22Rv1 (cell line): ENCODE results near the gene CAPN10.

ENCODE experiments used
- H3K27ac ChIP-seq: fragments of 450-650 bp; 2 replicates; pipeline ENCODE4 v1.5.1; 2017
- CTCF ChIP-seq: fragments of 450-650 bp; IDR thresholded peaks from 2 replicates; pipeline ENCODE4 v1.5.1; 2017; ENCODE audit warnings: mild to moderate bottlenecking
- ZFX ChIP-seq: fragments of 450-650 bp; IDR thresholded peaks from 2 replicates; pipeline ENCODE4 v1.6.1; 2017; ENCODE audit warnings: antibody characterized with exemption, borderline replicate concordance

Gene CAPN10

DNA sequence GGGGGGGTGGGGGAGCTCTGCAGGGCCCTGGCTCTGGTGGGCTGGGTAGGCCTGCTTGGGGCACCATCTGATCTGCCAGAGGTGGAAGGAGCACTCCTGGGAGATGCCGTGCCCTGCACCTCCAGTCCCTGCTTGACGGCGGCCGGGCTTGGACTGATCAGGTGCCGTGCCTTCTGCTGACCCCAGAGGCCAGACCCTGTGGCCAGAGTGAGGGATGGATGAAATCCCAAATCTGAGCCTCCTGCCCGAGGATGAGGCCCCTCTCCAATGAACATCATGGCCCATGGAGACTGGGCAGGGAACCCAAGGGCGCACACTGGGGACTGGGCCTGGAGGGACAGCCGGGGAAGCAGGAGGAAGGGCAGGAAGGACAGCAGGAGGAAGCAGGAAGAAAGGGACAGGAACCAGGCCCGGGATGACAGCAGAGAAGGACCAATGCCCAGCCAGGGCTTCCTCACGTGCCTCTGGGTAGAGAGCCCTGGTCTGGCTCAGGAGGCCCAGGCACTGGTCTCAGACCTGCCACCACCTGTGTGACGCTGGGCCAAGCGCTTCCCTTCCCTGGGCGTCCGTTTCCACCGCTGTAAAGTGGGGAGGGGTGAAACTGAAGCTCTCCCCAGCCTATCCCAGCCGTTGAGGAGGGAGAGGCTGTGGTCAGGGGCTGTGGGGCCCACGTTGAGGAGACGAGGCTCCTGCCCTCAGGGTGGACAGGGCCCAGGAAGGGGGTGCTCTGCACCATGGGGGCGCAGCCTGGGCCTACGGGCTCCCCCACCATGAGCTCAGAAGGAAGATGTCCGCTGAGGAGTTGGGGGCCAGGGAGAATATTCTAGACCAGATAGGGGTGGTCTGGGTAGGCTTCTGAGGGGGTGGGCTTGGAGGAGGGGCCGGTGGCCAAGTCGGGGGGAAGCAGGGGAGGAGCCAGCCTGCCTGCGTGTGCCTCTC, 37.7 kb downstream of the CAPN10 start:
- H3K27ac ChIP-seq, result 0 out of 2 replicates have a peak overlapping the region, but pooled peaks have one; percentile 18
- TF ChIP-seq CTCF, result no peak
- no peak for TF ChIP-seq ZFX

- TF ChIP-seq CTCF (no peak), ZFX (no peak)
- 0 out of 2 replicates have a peak within 1 kb of the TSS, but pooled peaks have one; percentile 18 for H3K27ac ChIP-seq
Measured at GRCh38 chr2:240624950-240625621, 38.6 kb downstream of the CAPN10 start, which contains the start of gene GPR35. Gene GPR35, plus strand, starts transcription at chr2:240625480. Its CDS starts 4,473 bp downstream, at chr2:240629953.

DNA sequence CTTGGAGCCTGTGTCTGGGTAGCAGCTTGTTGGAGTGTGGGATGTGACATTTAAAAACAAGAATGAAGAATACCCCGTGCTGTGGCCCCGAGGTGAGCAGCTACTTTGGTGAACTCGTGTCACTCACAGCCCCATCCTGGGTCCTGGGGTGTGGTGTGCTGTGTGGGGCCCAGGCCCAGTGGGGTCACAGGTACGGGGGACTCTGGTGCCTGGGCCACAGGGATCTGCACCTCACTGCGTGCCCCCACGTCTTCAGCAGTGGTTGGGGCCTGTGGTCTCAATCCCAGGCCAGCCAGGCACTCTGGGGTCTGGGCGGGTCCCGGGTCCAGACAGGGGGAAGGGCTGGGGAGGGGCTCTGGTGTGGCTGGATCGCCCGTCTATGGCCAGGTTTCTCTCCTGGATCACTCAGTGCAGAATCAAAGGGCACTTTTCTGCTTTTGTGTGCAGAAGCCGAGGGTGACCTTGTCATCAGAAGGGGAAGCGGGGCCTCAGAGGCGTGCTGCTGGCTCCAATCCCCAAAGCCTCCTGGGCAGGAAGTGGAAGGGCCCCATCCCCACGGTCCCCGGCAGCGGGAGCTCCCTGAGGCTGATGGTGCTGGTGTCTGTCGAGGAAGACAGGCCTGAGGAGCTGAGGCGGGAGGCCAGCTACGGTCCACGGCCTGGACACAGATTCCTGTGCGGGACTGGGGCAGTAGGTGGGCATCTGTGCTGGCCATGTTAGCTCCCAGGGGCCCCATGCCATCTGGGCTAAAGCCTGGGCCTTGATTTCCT, 40.2 kb downstream of the CAPN10 start:
- TF ChIP-seq ZFX, result no peak
- TF ChIP-seq CTCF, result no peak
- H3K27ac ChIP-seq, result no peak overlapping the region

DNA sequence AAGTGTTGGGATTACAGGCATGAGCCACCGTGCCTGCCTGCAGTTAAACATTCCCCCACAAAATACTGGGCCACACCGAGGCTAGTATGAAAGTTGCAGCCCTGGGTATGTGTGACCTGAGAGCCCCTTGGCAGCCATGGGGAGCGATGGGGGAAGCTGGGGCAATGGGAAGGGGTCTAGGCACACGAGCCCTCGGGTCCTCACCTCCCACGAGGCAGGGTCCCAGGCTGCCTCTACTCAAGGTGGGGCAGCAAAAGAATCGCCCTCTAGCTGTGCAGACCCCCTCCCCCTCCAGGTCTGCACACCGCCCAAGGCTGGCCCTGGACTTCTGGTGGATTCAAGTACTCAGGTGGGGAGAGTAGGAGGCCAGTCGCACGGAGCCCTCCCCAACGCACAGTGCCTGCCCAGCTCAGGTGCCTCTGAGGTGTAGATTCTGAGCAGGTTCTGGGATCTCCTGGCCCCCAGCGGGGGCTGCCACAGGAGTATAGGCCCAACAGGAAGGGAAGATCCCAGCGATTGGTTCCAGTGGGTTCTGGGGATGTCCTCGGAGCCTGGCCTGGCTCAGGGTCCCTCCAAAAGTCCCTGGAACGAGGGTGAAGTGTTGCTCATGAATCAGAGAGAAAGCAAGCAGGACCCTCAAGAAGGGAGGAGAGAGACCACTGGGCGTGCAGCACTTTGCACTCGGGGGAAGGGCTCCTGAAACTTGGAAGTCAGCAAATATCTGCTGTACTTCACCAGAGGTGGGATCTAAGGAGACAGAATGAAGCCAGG, 41.4 kb downstream of the CAPN10 start:
- no peak for TF ChIP-seq CTCF
- no peak for TF ChIP-seq ZFX
- no peak overlapping the region for H3K27ac ChIP-seq

DNA sequence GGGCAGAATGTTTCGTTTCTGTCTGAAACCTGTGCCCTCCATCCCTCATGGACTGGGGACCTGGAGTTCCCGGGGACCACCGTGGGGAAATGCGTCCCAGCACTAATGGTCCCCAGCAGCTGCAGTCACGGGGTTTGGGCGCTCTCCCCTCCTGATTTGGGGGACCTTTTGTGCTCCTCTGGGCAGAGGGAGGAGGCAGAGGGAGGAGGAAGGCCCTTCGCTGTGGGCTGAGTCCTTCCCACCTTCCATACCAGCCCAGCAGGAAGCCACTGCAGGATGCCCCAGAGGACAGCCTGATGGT, 41.9 kb downstream of the CAPN10 start:
- H3K27ac ChIP-seq, result no peak overlapping the region
- TF ChIP-seq CTCF (no peak), ZFX (no peak)

DNA sequence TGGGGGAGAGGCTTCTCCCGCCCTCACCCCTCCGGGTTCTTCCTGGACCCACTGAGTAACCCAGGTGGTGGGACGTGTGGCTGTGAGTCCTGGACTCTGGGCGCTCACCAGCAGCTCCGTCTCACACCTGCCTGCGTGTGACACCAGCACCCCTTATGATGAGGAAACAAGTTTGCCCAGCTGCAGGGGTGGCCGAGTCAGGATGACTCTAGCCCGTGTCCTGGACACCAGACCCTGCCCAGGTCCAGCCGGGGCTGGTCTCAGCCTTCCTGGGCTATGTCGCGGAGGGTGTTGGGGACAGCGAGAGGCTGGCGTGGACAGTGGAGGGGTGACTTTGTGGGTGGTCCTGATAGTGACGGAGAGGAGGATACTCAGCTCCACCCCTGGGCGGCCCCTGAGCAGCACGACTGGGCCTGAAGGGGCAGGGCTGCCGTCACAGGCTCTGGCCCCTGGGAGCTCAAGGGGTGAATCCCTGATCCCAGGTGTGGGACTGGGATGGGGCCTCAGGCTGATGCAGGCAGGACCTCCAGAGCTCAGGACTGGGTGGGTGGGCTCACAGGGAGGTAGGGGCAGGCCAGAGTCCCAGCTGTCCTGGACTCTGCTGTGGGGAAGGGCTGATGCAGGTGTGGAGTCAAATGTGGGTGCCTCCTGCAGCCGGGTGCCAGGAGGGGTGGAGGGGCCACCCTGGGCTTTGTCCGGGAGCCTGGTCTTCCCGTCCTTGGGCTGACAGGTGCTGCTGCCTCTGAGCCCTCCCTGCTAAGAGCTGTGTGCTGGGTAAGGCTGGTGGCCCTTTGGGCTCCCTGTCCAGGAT, 42.5 kb downstream of the CAPN10 start:
- no peak overlapping the region for H3K27ac ChIP-seq

More for the DNA sequence above, 42.5 kb downstream of the CAPN10 start:
- TF ChIP-seq ZFX (no peak), CTCF (no peak)
